MCF 10A (cell line): ENCODE data around the gene USH2A. TPM values are rescaled to one million over a fixed set of nuclear protein-coding genes. Genes with fewer than 3 reads are reported as not detected.

Experiments used
- BruUV-seq: library from RNA; stranded (reverse); fragments of 400-500 nt; replicated peaks from 2 replicates; lab custom pipeline; 2021; lab: Mats Ljungman, UMichigan
- CTCF ChIA-PET: fragments of 300-600 bp; sonication (Branson Sonifier 250); formaldehyde crosslinking; extraction: SDS; loops from one replicate; lab custom pipeline; 2021; ENCODE audit warnings: antibody characterized with exemption, inconsistent platforms; lab: Yijun Ruan, JAX
- POLR2A ChIA-PET: fragments of 300-600, 350-650 bp; sonication (Branson Sonifier 250); formaldehyde crosslinking; extraction: SDS; loops from one replicate; lab custom pipeline; 2020; ENCODE audit warnings: antibody characterized with exemption, inconsistent platforms; lab: Yijun Ruan, JAX
- DNase-seq: peaks from one replicate; pipeline ENCODE4 v3.0.0-alpha.2; 2018; ENCODE audit not compliant: unreplicated experiment
- H3K27ac Mint-ChIP-seq: one replicate; pipeline ENCODE4 v1.8.0; 2022; ENCODE audit warnings: mild to moderate bottlenecking, low read depth, mixed read lengths; ENCODE audit not compliant: unreplicated experiment
- H3K27me3 Mint-ChIP-seq: one replicate; pipeline ENCODE4 v1.8.0; 2022; ENCODE audit warnings: mixed read lengths; ENCODE audit not compliant: insufficient read depth, unreplicated experiment
- H3K36me3 Mint-ChIP-seq: one replicate; pipeline ENCODE4 v1.8.0; 2022; ENCODE audit warnings: mild to moderate bottlenecking, moderate library complexity, mixed read lengths; ENCODE audit not compliant: insufficient read depth, unreplicated experiment
- H3K4me1 Mint-ChIP-seq: one replicate; pipeline ENCODE4 v1.8.0; 2022; ENCODE audit warnings: mixed read lengths; ENCODE audit not compliant: insufficient read depth, unreplicated experiment
- H3K4me3 Mint-ChIP-seq: one replicate; pipeline ENCODE4 v1.8.0; 2022; ENCODE audit warnings: mild to moderate bottlenecking, moderate library complexity, mixed read lengths; ENCODE audit not compliant: unreplicated experiment
- H3K9me3 Mint-ChIP-seq: one replicate; pipeline ENCODE4 v1.8.0; 2022; ENCODE audit warnings: mixed read lengths; ENCODE audit not compliant: unreplicated experiment
- CTCF ChIP-seq: fragments of 200-600 bp; IDR thresholded peaks from one replicate; pipeline ENCODE4 v1.8.0; 2022; ENCODE audit warnings: antibody characterized with exemption, mild to moderate bottlenecking; ENCODE audit not compliant: unreplicated experiment
- intact Hi-C: fragments of 100-400 bp; cut with micrococcal nuclease; formaldehyde crosslinking; loops from 2 replicates; pipeline ENCODE4 v1.14.1; 2022
- total RNA-seq: library from RNA; stranded (reverse); gene quantifications from 2 replicates; pipeline ENCODE4 v1.2.3, GENCODE V29; 2022

USH2A gene
- total RNA-seq, 1 experiment from 2014 or later: not detected

- Mint-ChIP-seq H3K4me1 (no peaks in the 10 kb centered on the region), H3K27me3 (peaks cover 63% of the 10 kb centered on the region), H3K27ac (no peak overlapping the region), H3K4me3 (no peak overlapping the region), H3K36me3 (no peaks in the 10 kb centered on the region), H3K9me3 (no peaks in the 10 kb centered on the region)
- ChIA-PET CTCF (no interaction called here), POLR2A (no interaction called here)
- DNase-seq: no peak
- TF ChIP-seq CTCF: no peak
- no TSS peak for BruUV-seq
- intact Hi-C loops: no loop called here
Measured at GRCh38 chr1:215865060-215865459, 558.2 kb downstream of the USH2A start.

- Mint-ChIP-seq H3K4me1 (no peaks in the 10 kb centered on the region), H3K9me3 (no peaks in the 10 kb centered on the region), H3K27ac (no peak overlapping the region), H3K36me3 (no peaks in the 10 kb centered on the region), H3K27me3 (peaks cover 60% of the 10 kb centered on the region), H3K4me3 (no peak overlapping the region)
- POLR2A ChIA-PET: no interaction called here
- no TSS peak for BruUV-seq
- no peak for DNase-seq
- intact Hi-C loops: no loop called here
- TF ChIP-seq CTCF: no peak
- CTCF ChIA-PET: no interaction called here
Measured at GRCh38 chr1:215863796-215864195, 559.5 kb downstream of the USH2A start.

GRCh38 chr1:215860833-215861232 lies 562.4 kb downstream of the USH2A start:
- TF ChIP-seq CTCF: no peak
- Mint-ChIP-seq H3K4me1 (no peaks in the 10 kb centered on the region), H3K27me3 (peaks cover 53% of the 10 kb centered on the region), H3K27ac (no peak overlapping the region), H3K4me3 (no peak overlapping the region), H3K9me3 (peaks cover 10% of the 10 kb centered on the region), H3K36me3 (no peaks in the 10 kb centered on the region)
- ChIA-PET CTCF (no interaction called here), POLR2A (no interaction called here)
- BruUV-seq: no TSS peak
- intact Hi-C loops: no loop called here
- no peak for DNase-seq

- DNase-seq: no peak
- intact Hi-C loops: no loop called here
- H3K27ac Mint-ChIP-seq: no peak overlapping the region
- BruUV-seq: no TSS peak
- no peak overlapping the region for H3K4me3 Mint-ChIP-seq
- ChIA-PET POLR2A (no interaction called here), CTCF (no interaction called here)
- peaks cover 23% of the 10 kb centered on the region for H3K27me3 Mint-ChIP-seq
- H3K36me3 Mint-ChIP-seq: no peaks in the 10 kb centered on the region
- no peak for TF ChIP-seq CTCF
- H3K9me3 Mint-ChIP-seq: peaks cover 16% of the 10 kb centered on the region
- H3K4me1 Mint-ChIP-seq: no peaks in the 10 kb centered on the region
Measured at GRCh38 chr1:215857317-215857716, 565.9 kb downstream of the USH2A start.
